GM23248 (cell line): ENCODE measurements around the gene GRK3. TPM values are rescaled to one million over a fixed set of nuclear protein-coding genes. Genes with fewer than 3 reads are reported as not detected.

ENCODE experiments used
- DNase-seq: peaks from one replicate; pipeline ENCODE4 v3.0.0-alpha.2; 2015
- H2AFZ ChIP-seq: fragments of 200-600 bp; sonication (generic); 2 replicates; pipeline ENCODE4 v1.6.1; 2016; ENCODE audit warnings: antibody characterized with exemption
- H3F3A ChIP-seq: fragments of 200-600 bp; sonication (generic); 2 replicates; pipeline ENCODE4 v1.6.1; 2016; ENCODE audit warnings: mild to moderate bottlenecking, antibody characterized with exemption, mixed run types; ENCODE audit not compliant: insufficient read depth
- H3K27ac ChIP-seq: fragments of 200-600 bp; sonication (generic); 2 replicates; pipeline ENCODE4 v1.5.1; 2016; ENCODE audit warnings: mild to moderate bottlenecking
- H3K27me3 ChIP-seq: fragments of 200-600 bp; sonication (generic); replicated peaks from 2 replicates; pipeline ENCODE4 v1.6.1; 2016; ENCODE audit warnings: mild to moderate bottlenecking; ENCODE audit not compliant: insufficient read depth
- H3K36me3 ChIP-seq: fragments of 200-600 bp; sonication (generic); 2 replicates; pipeline ENCODE4 v1.6.1; 2016; ENCODE audit warnings: low read depth, mild to moderate bottlenecking
- H3K4me1 ChIP-seq: fragments of 200-600 bp; sonication (generic); 2 replicates; pipeline ENCODE4 v1.6.1; 2016; ENCODE audit warnings: mild to moderate bottlenecking; ENCODE audit not compliant: insufficient read depth
- H3K4me2 ChIP-seq: fragments of 200-600 bp; sonication (generic); one replicate; pipeline ENCODE4 v1.6.1; 2016; ENCODE audit warnings: mild to moderate bottlenecking; ENCODE audit not compliant: unreplicated experiment
- H3K4me3 ChIP-seq: fragments of 200-600 bp; sonication (generic); 2 replicates; pipeline ENCODE4 v1.5.1; 2016; ENCODE audit warnings: mild to moderate bottlenecking
- H3K79me2 ChIP-seq: fragments of 200-600 bp; sonication (generic); 2 replicates; pipeline ENCODE4 v1.6.1; 2016; ENCODE audit warnings: mild to moderate bottlenecking; ENCODE audit not compliant: insufficient read depth
- H3K9ac ChIP-seq: fragments of 200-600 bp; sonication (generic); 2 replicates; pipeline ENCODE4 v1.6.1; 2016; ENCODE audit warnings: mild to moderate bottlenecking
- H3K9me2 ChIP-seq: fragments of 200-600 bp; sonication (generic); 2 replicates; pipeline ENCODE4 v1.6.1; 2016; ENCODE audit warnings: mixed run types, mild to moderate bottlenecking, moderate library complexity; ENCODE audit not compliant: insufficient read depth
- H3K9me3 ChIP-seq: fragments of 200-600 bp; sonication (generic); one replicate; pipeline ENCODE4 v1.6.1; 2017; ENCODE audit warnings: low read depth
- H4K20me1 ChIP-seq: fragments of 200-600 bp; sonication (generic); 2 replicates; pipeline ENCODE4 v1.6.0; 2016; ENCODE audit not compliant: insufficient read depth
- EZH2 ChIP-seq: fragments of 200-600 bp; sonication (generic); IDR thresholded peaks from 2 replicates; pipeline ENCODE4 v1.6.1; 2018; ENCODE audit warnings: antibody characterized with exemption, mild to moderate bottlenecking; ENCODE audit not compliant: insufficient read depth, poor library complexity, severe bottlenecking
- EZH2phosphoT487 ChIP-seq: fragments of 200-600 bp; sonication (generic); IDR thresholded peaks from 2 replicates; pipeline ENCODE4 v1.6.1; 2018; ENCODE audit warnings: antibody characterized with exemption, moderate library complexity, mild to moderate bottlenecking, low read depth; ENCODE audit not compliant: insufficient read depth
- WGBS, 2 experiments: methylation state at CpG; one replicate each; pipeline ENCODE4 v1.1.6; 2015 to 2017; ENCODE audit warnings: low lambda C conversion rate in 2 of 2, low coverage in 1 of 2; ENCODE audit errors: missing lambda C conversion rate in 2 of 2; 5-methylcytosine and 5-hydroxymethylcytosine counted together
- in situ Hi-C: fragments of 300-500 bp; cut with MboI; formaldehyde crosslinking; loops from 2 replicates; pipeline ENCODE4 v1.15.0; 2020
- polyA plus RNA-seq: library from polyadenylated mRNA; unstranded; fragments of >200 nt; fragmentation: Nextera tagmentation; extraction: Ambion mirVana; gene quantifications from 2 replicates; pipeline ENCODE4 v1.2.1, GENCODE V29; 2016
- total RNA-seq: library from RNA; depleted of rRNA; stranded (reverse); fragments of >200 nt; shearing (Covaris generic); gene quantifications from 2 replicates; pipeline ENCODE4 v1.2.3, GENCODE V29; 2014

The GRK3 gene
- total and polyA plus RNA-seq, 2 experiments from 2014 or later: 0.08 to 0.11 TPM

DNA sequence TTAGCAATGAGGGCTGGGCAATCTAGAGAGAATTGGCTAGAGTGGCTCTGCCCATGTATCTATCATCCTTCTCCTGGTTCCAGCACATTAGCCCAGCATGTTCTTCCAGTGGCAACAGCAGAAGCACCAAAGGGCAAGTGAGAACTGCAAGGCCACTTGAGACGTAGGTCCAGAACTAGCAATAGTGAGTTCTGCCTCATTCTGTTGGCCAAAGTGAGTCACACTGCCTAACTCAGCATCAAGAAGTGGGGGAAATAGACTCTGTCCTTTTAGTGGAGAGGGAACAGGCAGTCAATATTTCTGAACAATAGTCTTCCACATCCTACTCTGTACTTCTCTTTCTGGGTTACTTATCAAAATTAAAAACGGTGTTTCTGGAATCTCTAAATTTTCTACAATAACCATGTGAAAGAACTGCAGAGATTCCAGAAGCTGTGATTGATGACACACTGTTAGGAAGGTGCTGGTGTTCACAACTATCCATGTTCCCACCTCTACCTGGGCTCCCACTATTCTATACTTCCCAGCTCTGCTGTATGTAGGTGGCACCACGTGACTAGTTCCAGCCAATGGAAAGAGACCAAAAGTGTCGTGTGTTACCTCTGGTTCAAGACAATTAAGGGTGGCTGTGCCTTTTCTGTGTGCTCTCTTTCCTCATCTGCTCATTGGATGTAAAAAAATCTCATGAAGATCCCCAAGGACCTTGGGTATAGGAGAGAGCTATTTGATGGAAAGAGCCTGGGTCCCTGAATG lies 23.4 kb upstream of the GRK3 start:
- Histone ChIP-seq H3K4me3 (no peak overlapping the region), H3F3A (no peaks in the 10 kb centered on the region), H4K20me1 (no peaks in the 10 kb centered on the region), H2AFZ (no peak overlapping the region), H3K27me3 (peaks cover 7% of the 10 kb centered on the region; the same call in 1 of the 2 replicates), H3K4me2 (no peak overlapping the region), H3K27ac (no peak overlapping the region), H3K4me1 (no peaks in the 10 kb centered on the region), H3K36me3 (no peaks in the 10 kb centered on the region), H3K9me3 (no peaks in the 10 kb centered on the region), H3K9me2 (no peaks in the 10 kb centered on the region), H3K79me2 (no peaks in the 10 kb centered on the region), H3K9ac (no peak overlapping the region)
- TF ChIP-seq EZH2phosphoT487 (no peak), EZH2 (no peak)
- no peak for DNase-seq
- WGBS, 2 experiments: 56 to 61% methylated on average over 4 of the region's 4 CpGs
- in situ Hi-C loops: no loop called here

DNA sequence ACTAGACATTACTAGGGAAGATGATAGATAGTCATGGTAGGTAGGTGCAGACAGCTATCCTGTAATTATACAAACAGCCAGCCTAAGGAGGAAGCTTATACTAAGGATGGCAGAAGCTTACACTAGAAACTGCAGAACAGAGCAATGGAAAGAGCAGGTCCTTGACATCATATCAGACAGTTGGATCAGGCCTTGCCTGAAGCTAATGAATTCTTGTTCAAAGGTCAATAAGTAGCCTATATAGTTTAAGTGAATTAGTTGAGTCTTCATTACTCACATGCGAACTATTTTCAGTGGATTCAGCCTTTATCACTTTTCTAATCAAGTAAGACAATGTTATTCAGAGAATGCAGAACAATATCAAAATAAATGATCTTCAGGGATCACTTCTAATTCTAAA lies 22.3 kb upstream of the GRK3 start:
- Histone ChIP-seq H3K9me3 (no peaks in the 10 kb centered on the region), H2AFZ (no peak overlapping the region), H3K36me3 (no peaks in the 10 kb centered on the region), H3K9me2 (no peaks in the 10 kb centered on the region), H3K27me3 (peaks cover 7% of the 10 kb centered on the region; the same call in 1 of the 2 replicates), H3K9ac (no peak overlapping the region), H3K4me2 (no peak overlapping the region), H3K4me3 (no peak overlapping the region), H3K4me1 (no peaks in the 10 kb centered on the region), H4K20me1 (no peaks in the 10 kb centered on the region), H3K79me2 (no peaks in the 10 kb centered on the region), H3K27ac (no peak overlapping the region), H3F3A (no peaks in the 10 kb centered on the region)
- no peak for TF ChIP-seq EZH2
- TF ChIP-seq EZH2phosphoT487: no peak
- in situ Hi-C loops: no loop called here
- WGBS, 2 experiments: 77 to 88% methylated on average over 1 of the region's 1 CpG
- no peak for DNase-seq

DNA sequence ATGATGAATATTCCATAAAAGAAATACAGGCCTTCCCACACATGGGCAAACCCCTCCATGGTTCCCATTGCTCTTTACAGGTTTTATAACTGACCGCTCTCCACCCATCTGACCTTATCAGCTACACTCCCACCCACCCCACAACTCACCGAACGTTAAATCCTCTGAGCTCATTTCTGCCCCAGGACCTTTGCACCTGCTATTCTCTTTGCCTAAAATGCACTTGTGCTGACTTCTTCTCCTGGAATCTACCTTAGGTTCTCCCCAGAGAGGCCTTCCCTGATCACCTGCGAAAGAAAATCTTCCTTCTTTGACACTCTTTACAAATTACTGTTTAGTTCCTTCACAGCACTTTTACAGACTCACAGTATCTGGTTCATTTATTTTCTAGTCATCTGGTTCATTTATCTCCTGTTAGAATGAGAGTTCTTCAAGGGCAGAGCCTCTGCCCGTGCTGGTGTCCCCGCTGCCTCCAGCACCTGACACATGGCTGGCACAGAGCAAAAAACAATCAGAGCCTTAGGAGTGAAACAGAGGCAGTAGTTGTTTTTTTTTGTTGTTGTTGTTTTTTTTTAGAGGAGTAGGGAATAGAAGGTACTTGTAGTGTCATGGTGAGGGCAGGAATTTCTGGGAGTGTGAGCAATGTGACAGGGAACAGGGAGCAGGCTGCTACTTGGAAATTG lies 21.6 kb upstream of the GRK3 start:
- 81 to 82% methylated on average over 6 of the region's 6 CpGs for WGBS, 2 experiments
- Histone ChIP-seq H3K79me2 (no peaks in the 10 kb centered on the region), H4K20me1 (no peaks in the 10 kb centered on the region), H3K9ac (no peak overlapping the region), H3K4me1 (no peaks in the 10 kb centered on the region), H3K4me3 (no peak overlapping the region), H3K9me2 (no peaks in the 10 kb centered on the region), H3K4me2 (no peak overlapping the region), H3K36me3 (no peaks in the 10 kb centered on the region), H3K27me3 (peaks cover 7% of the 10 kb centered on the region; the same call in 1 of the 2 replicates), H3K27ac (no peak overlapping the region), H3F3A (no peaks in the 10 kb centered on the region), H2AFZ (no peak overlapping the region), H3K9me3 (no peaks in the 10 kb centered on the region)
- TF ChIP-seq EZH2phosphoT487: no peak
- TF ChIP-seq EZH2: no peak
- DNase-seq: no peak
- in situ Hi-C loops: no loop called here

DNA sequence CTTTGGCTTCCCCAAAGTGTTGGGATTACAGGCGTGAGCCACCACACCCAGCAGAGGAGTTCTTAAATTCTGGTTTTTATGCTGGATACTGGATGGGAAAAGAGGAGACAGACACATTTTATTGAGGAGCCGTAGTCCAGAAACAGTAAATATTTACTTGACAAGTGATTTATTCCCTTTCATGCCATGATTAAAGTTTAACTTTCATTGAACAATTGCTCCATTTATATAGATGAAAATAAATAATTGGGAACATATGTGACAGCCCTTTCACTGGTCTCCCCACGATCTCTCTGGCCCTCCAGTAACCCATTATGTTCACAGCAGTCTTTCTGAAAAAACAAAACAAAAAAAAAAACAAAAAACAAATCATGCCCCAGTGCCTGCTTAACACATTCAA lies 19.3 kb upstream of the GRK3 start:
- in situ Hi-C loops: no loop called here
- 44 to 52% methylated on average over 3 of the region's 3 CpGs for WGBS, 2 experiments

More for the DNA sequence above, 19.3 kb upstream of the GRK3 start:
- Histone ChIP-seq H3K36me3 (no peaks in the 10 kb centered on the region), H3K27ac (no peak overlapping the region), H3K9me2 (no peaks in the 10 kb centered on the region), H3K27me3 (peaks cover 12% of the 10 kb centered on the region; the same call in 1 of the 2 replicates), H3K4me1 (no peaks in the 10 kb centered on the region), H3K4me3 (no peak overlapping the region), H3K9me3 (no peaks in the 10 kb centered on the region), H4K20me1 (no peaks in the 10 kb centered on the region), H2AFZ (no peak overlapping the region), H3K79me2 (no peaks in the 10 kb centered on the region), H3F3A (no peaks in the 10 kb centered on the region), H3K9ac (no peak overlapping the region), H3K4me2 (no peak overlapping the region)
- no peak for TF ChIP-seq EZH2phosphoT487
- TF ChIP-seq EZH2: no peak
- DNase-seq: no peak
